Measurements from ENCODE around the gene NSFL1C.
A peak's percentile ranks its signal among the peaks of the same experiment; 100 is the strongest.

The NSFL1C gene

DNA sequence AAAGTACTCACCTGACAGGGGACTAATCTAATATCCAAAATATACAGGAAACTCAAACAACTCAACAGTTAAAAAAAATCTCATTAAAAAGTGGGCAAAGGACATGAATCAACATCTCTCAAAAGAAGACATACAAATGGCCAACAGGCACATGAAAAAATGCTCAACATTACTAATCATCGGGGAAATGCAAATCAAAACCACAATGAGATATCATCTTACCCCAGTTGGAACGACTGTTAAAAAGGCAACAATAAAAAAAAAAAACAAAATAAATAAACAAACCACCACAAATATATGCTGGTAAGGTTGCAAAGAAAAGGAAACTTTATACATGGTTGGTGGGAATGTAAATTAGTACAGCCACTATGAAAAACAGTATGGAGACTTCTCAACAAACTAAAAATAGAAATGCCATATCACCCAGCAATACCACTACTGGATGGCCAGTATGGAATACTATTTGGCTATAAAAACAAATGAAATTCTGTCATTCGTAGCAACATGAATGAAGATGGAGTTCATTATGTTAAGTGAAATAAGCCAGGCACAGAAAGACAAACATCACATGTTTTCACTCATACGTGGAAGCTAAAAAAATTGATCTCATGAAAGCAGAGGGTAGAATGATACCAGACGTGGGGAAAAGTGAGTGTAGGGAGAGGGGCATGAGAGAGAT lies 17.9 kb upstream of the NSFL1C start:
- DNase-seq, result peak; percentile 54

DNA sequence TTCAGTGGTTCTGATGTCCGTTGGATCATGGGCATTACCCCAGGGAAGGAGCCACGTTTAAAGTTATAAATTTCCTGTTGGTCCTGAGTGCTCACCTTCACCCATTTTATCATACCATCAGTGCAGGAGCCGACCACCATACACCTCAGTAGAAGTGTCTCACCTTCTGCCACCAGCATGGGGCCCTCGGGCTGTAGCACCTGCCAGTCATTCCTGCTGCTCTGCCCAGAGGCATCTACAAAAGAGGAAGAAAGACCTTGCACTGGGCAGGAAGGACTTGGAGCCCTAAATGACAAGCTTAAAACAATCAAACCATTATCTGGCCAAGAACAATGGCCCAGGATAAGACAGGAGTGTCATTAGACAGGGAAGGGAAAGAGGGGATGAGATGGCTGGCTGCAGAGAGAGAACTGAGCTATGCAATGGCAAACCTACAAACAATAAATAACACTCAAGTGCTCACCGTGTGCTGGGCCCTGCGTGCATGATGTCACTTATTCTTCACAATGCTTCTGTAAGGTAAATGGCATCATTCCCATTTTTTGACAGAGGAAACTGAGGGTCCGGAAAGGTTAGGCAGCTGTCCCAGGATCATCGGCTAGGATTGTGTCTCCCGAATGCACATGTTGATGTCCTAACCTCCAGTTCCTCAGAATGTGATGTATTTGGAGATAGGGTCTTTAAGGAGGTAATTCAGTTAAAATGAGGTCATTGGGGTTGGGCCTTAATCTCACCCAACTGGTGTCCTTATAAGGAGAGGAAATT lies 13.4 kb upstream of the NSFL1C start:
- DNase-seq, result no peak

DNA sequence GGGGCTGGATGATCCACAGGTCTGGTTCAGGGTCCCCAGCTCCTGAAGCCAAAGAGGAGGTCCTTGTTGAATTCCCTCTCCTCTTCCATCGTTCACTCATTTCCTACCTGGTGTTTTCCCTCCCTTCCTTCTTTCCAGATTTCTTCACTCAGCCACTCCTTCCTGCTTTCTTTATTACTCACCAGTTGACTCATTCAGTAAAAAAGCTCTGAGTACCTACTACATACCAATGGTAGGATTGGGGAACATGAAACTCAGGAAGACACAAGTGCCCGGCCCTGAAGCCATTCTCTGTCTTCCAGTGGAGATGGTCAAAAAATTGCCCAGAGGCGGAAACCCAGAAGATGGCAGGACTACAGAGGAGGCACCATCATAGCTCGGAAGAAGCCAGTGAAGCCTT lies 11.9 kb upstream of the NSFL1C start:
- peak; percentile 76 for DNase-seq

DNA sequence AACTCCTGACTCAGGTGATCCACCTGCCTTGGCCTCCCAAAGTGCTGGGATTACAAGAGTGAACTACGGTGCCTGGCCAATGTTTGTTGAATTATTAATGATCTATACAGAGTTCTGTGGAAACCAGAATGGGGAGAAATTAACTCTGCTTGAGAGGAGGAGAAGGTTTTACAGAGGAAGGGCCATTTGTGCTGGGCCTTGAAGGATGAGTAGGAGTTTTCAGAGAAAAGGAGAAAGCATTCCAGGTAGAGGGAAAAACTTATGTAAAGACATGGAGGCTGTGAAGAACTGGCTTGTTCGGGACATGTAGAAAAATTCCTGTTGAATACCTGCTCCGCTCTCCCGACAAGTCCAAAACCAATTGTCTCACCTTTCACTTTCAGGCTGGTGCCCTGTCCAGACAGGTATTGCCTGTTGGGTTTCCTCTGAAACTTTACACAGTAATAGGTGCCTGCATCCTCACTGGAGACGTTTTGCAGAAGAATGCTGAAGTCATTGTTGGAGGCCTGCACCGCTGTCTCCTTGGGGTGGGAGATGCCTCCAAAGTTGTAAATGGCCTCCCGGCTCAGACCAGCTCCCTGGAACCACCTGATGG lies 11.3 kb upstream of the NSFL1C start:
- no peak for DNase-seq

DNA sequence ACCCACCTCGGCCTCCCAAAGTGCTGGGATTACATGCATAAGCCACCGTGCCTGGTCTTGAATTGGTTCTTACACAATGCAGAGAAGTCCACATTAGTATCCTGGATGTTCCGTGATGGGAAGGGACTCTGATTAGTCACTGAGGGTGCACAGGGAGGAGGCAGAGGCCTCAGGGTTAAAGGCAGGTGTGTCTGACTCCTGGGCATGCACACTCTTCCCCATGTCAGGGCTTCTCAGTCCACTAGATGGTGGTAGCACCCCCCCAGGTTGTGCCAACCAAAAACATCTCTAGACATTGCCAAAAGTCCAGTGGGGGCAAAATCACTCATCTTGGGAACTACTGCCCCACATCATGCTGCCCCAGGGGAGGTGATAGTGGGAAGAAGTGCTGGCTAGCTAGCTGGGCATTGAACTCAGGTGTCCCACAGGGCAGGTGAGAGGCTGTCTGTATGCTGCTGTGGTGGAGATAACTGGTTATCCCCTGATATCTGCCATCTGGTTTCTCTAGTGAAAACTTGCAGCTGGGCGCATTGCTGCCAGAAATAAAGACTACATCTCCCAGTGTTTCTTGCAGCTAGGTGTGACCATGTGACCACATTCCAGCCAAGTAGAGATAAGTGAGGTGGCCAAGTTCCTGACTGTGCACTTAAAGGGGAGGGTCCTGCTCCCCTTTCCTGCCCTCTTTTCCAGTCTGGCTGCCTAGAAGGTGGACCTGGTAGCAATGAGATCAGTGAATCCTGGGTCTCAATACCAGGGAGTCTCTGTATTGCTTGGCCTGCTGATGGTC lies 8.4 kb upstream of the NSFL1C start:
- DNase-seq, result no peak

DNA sequence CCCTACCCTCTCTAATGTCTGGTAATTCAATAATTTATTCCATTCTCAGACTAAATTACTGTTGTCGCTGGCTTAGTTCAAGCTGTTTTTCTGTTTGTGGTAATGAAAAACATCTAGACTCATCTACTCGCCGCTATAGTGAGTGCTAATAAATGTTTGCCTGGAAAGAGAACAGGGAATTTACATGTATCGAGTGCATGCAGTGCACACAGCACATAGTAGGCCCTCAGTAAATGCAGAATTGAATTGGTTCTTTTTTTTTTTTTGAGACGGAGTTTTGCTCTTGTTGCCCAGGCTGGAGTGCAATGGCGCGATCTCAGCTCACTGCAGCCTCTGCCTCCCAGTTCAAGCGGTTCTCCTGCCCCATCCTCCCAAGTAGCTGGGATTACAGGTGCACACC lies 7.7 kb upstream of the NSFL1C start:
- DNase-seq, result no peak

DNA sequence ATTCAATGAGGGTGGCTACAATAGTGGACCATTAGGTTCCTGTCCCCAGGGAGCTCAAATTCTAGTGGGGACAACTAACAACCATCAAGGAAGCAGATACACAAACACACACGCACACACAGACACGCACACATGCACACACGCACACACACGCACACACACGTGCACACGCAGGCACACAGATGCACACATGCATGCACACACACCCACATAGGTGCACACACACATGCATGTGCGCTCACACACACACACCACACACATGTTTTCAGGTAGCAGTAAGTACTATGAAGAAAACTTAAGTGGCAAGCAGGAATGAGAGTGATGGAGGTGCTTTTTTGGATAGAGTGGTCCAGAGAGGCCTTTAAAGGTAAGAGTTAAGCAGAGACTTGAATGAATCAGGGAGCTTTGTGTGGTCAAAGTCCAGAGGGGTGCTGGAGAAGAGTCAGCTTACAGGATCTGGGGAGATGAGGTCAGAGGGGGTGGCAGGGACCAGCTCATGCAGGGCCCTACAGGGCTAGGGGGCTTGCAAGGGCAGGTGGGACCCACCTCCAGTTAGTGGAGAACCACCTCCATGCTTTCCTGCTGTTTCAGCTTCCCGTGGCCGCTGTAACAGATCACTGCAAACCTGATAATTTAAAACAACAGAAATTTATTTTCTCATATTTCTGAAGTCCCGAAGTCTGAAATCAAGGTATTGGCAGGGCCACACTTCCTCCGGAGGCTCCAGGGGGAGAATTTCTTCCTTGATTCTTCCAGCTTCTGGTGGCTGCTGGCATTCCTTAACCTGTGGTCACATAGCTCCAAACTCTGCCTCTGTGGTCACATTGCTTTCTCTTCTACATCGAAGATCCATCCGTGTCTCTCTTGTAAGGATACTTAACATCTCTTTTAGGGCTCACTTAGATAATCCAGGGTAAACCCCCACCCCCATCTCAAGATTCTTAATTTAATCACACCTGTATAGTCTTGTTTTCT lies 6.9 kb upstream of the NSFL1C start:
- DNase-seq, result no peak

DNA sequence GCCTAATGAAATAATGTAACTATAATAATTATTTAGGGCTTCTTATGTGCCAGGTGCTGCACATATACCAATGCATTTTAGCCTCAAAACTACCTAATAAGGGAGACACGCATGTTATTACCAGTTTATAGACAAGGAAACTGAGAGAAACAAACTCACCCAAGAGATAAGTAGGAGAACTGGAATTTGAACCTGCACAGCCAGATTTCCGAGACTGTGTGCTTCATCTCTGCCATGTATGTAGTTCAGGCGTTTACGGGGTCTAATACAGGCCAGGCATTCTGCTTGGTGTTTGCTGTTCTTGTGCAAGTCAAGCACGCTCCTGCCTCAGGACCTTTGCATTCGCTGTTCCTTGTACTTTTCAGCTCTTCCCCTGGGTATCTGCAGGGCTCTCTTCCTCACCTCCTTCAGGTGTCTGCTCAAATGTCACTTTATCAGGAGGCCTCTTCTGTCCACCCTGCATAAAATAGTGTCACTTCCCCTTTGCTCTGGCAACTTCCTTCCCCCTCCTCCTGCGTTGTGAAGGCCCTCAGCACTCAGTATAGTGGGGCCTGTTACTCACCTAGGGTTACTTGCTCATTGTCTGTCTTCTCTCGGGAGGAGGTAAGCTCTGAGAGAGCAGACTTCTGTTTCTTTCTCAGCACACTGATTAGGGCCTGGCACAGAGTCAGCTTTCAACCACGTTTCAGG lies 6.1 kb upstream of the NSFL1C start:
- no peak for DNase-seq

DNA sequence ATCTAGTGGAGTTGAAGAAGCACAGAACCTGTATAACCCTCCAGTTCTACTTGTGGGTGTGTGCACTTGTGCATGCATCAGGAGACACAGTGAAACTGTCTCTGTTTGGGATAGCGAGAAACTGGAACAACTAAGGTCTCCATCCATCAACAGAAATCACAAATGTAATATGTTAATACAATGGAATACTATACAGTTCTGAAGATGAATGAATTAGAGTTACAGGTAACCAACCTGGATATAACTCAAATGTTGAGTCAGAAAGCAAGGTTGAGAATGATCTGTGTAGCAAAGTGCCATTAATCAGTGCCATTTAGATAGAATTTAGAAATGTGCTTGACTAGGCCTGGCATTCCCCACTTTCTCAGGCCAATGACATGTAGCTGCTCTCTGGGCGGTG lies 4.6 kb upstream of the NSFL1C start:
- DNase-seq, result no peak

DNA sequence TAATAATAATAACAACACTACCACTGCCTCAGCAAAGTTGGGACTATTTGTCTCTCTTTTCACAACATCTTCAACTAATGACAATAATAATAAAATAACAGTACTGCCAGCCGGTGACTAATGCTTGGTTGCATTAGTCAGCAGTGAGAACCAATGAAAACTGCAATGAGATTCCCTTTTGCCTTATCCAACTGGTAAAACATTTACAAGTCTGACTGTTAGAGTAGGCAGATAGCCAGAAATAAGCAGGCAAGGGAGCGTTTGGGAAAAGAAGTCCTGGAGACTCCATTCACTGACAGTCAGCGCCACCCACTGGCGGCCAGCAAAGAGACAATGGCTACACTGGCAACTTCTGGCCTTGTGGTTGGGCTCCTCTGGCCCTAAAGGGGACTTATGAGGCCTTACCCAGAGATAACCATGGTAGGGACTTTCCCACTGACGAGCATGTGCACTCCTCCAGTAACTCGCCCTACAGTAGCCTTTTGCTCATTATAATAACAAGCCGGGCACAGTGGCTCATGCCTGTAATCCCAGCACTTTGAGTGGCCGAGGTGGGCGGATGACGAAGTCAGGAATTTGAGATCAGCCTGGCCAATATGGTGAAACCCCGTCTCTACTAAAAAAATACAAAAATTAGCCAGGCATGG lies 3.4 kb upstream of the NSFL1C start:
- peak; percentile 99 for DNase-seq

DNA sequence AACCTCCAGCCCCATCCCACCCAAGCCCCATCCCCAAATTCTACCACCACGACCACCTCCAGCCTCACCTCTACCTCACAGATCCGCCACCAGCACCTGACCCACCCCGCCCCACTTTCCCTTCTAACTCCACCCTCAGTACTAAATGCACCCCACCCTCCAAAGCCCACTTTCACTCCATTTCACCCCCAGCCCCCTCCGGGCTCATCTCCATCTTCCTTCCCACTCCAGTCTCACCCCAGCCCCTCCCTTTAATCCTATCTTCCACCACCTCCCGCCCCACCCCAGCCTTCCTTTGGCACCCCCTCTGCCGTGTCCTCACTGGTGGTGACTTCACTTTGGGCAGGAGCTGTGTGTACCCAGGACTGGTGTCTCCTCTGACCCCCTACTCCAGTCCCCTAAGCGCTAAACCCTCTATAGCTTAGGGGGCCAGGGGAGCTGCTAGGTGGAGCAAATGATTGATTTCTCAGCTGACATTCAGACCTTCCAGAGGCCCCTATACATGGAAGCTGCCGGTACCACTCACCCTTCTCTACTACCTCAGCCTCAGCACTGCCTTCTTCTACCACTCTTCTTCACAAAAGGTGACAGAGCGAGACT lies 2.8 kb upstream of the NSFL1C start:
- DNase-seq, result no peak

DNA sequence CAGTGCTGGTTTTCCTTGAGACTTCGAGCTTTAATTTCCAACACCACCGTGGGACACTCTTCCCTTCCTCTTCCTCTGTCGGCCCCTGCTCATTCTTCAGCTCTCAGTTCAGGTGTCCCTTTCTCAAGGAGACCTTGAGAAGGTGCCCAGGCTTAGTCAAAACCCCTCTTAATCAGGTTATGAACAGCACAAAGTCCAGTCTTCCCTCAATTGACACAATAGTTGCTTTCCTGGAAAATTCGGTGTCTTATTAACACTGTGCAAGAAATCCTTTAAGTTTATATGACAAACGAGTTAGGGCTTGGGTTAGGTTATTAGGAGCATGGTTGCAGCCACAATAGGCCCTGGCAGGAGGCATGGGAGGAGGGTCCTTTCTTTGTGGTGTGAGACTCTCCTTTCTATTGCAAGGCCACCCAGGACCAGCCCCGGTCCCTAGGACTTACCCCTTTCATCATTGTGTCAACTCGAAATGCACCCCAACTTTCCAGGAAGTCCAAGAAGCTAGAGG lies 1.5 kb upstream of the NSFL1C start:
- no peak for DNase-seq

DNA sequence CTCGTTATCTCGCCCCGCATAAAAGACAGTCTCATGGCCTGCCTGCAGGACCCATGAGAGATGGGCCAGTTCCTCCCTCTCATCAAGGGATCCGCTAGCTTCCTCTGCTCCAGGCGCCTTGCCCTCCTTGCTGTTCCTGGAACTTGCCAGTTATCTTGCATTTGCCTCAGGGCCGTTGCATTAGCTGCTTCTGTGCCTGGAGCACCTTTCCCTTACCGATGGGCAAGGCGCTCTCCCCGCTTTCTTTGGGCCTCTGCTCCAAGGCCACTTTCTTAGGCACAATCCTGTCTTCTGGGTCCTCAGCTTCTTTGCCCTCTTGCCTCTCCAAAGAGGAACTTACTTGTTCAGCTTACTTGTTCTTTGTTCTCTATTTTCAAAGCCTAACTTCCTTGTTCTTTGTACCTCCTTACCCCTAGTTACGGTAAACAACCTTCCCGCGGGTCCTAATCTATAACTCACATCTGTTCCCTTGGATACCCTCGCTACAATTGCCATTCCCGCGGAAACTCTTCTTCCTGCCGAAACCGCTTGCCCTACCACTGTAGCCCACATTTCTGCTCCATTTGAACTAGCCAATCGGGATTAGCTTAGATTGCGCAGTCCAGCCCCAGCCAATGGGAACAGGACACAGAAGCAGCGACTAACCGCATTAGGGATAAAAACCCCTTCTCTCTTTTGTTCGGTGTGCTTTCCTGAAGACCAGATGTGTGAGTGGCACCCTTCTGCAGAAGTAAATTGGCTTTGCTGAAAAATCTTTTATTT lies 887 bp upstream of the NSFL1C start:
- DNase-seq, result no peak

DNA sequence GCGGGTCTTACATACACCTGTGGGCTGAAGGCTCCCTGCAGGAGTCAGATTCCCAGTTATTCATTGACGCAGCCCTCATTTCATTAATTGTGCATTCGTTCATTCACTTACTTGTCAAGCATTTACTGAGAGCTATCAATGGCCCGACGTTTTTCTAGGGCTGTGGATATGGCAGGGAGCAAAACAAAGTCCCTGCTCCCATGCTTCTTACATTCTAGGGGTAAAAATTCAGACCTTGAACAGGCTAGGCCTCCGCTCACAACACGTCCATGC lies 369 bp upstream of the NSFL1C start:
- DNase-seq, result no peak

DNA sequence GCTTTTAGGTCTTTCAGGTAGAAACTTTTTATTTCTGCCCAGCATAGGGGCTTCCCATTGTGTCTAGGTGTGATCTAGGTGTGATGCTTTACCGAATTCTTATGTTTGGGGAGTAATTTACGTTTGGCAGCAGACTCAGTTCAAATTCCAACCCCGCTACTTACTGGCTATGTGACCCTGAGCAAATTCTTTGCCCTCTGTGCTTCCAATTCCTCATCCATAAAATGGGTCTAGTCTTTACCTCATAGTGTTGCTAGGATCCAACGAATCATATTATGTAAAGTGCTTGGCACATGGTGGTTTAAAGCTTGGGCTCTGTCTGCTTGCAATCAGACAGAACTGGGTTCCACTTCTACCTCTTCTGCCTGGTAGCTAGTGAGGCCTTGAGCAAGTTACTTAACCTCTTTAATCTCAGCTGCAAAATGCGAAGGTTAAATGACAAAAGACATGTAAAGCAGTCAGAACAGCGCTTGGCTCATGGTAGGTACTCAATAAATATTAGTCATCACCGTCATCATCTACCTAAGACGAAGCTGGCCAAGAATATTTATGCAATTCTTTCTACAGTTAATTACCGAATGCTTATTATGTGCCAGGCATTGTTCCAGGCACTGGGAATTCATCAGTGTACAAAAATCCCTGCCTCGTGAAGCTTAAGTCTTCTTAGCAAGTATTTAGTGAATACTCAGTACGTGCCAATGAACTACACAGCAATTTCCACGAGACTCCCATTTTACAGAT lies 1.0 kb downstream of the NSFL1C start:
- no peak for DNase-seq

DNA sequence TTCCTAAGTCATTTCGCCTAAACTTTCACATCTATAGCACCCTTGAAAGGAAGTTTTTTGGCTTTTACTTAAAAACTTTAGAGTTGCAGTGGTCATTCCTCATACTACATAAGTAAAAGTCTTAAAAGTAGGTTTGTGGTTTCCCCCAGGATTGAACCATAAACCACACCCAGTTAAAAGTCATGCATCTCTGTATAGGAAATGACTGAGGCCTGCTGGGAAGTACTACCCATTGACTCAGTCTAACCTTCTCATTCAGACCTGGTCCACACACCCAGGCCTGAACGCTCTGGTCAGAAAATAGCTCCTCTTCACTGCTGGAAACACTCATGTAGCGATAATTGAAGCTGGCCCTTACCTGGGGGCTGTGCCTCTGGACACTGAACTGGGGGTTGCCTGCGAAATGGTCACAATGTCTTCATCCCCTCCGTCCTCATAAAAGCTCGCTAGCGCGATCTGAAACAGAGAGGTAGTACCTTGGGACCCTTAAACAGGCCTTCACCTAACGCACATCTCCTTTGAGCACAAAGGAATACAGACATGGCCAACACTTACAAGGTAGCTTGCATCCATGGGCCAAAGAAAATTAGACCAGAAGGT lies 2.6 kb downstream of the NSFL1C start:
- no peak for DNase-seq

DNA sequence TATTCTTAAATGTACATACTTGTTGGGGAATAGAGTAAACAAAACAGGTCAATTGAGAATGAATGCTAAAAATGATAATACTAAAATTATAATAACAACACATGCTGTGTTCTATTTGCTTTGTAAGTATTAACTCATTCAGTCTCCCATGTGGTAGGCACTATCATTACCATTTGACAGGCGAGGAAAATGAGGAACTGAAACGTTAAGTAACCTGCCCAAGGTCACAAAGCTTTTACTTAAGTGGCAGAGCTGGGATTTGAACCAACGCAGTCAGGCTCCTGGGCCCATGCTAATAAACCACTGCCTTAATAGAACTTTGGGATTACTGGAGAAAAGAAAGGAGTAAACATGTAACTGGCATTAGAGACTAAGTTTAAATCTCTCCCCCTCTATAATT lies 3.8 kb downstream of the NSFL1C start:
- no peak for DNase-seq

DNA sequence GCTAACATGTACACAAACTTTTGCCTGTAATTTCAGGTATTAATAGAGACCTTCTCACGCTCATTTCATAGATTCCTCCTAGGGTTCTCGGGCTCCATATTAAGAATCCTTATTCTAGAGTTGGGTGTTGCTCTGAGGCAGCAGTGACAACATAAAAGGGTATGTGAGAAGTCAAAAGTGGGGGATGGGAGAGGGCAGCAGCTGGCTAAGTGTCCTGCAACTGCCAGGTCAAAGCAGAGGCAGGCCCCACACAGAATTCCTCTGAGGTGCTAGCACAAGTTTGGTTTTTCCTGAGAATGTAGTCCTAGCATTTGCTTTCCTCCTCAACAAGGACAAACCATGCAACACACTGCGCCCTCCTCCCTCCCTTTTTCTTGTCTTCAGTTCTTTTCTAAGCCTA lies 4.6 kb downstream of the NSFL1C start:
- no peak for DNase-seq

DNA sequence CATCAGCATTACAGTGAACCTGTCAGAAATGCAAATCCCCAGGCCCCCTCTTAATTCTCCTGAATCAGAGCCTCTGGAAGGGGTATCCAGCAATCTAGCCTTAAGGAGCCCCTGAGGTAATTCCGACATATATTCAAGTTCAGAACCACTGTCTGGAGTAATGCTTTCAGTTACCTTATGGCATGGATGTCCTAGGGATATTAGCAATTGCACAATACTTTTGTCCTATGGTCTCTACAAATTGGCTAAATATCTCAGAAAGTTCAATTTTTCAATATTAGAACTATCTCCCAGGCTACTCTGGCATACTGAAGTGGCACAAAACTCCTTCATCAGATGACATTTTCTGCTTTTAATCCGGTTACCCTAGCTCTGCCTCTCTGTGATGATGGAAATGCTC lies 6.4 kb downstream of the NSFL1C start:
- no peak for DNase-seq

All from HCEC 1CT (cell line).